ENCODE data around the gene SIPA1. TPM values are rescaled to one million over a fixed set of nuclear protein-coding genes. Genes with fewer than 3 reads are reported as not detected.

SIPA1 gene
- total and polyA plus RNA-seq, 2 of the 13 experiments (the other 11 are each of a cell fraction or from before 2014, with no cell fraction given): 5.8 to 7.7 TPM

- no peak for TF ChIP-seq ZNF503 (CRISPR knock-in tag; IDR thresholded peaks at IDR 0.05)
- no peak for TF ChIP-seq ZNF567 (CRISPR knock-in tag; IDR thresholded peaks at IDR 0.05; ENCODE audit: borderline replicate concordance)
- no peak for TF ChIP-seq ZNF773 (CRISPR knock-in tag; IDR thresholded peaks at IDR 0.05; ENCODE audit: borderline replicate concordance)
- TF ChIP-seq SMARCE1 (IDR thresholded peaks at IDR 0.05; ENCODE audit: borderline replicate concordance): no peak
- no peak for TF ChIP-seq SKIL (CRISPR knock-in tag; IDR thresholded peaks at IDR 0.05; ENCODE audit: borderline replicate concordance)
- TF ChIP-seq, protein P1, sequence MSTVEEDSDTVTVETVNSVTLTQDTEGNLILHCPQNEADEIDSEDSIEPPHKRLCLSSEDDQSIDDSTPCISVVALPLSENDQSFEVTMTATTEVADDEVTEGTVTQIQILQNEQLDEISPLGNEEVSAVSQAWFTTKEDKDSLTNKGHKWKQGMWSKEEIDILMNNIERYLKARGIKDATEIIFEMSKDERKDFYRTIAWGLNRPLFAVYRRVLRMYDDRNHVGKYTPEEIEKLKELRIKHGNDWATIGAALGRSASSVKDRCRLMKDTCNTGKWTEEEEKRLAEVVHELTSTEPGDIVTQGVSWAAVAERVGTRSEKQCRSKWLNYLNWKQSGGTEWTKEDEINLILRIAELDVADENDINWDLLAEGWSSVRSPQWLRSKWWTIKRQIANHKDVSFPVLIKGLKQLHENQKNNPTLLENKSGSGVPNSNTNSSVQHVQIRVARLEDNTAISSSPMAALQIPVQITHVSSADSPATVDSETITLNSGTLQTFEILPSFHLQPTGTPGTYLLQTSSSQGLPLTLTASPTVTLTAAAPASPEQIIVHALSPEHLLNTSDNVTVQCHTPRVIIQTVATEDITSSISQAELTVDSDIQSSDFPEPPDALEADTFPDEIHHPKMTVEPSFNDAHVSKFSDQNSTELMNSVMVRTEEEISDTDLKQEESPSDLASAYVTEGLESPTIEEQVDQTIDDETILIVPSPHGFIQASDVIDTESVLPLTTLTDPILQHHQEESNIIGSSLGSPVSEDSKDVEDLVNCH (CRISPR knock-in tag; IDR thresholded peaks at IDR 0.05): no peak
- no peak for TF ChIP-seq GPN1 (CRISPR knock-in tag; IDR thresholded peaks at IDR 0.05; ENCODE audit: borderline replicate concordance)
Observed at GRCh38 chr11:65643971-65644370, 6.1 kb downstream of the SIPA1 start (continued).
